Endothelial cell (in vitro differentiated cells): ENCODE data around the gene VTN. TPM values are rescaled to one million over a fixed set of nuclear protein-coding genes. Genes with fewer than 3 reads are reported as not detected.
"Not testable (repeated sequence)": the region's sequence is repeated elsewhere in the genome, so short reads cannot be mapped to it uniquely, and the experiment has no call there.

ENCODE experiments used
- DNase-seq: peaks from one replicate; pipeline ENCODE4 v3.0.0; 2021; ENCODE audit warnings: low spot score
- H3K27ac Mint-ChIP-seq: one replicate; pipeline ENCODE4 v1.8.0; 2021; ENCODE audit warnings: mixed read lengths, inconsistent platforms; ENCODE audit not compliant: unreplicated experiment
- H3K27me3 Mint-ChIP-seq: one replicate; pipeline ENCODE4 v1.8.0; 2021; ENCODE audit warnings: mild to moderate bottlenecking, moderate library complexity, mixed read lengths, inconsistent platforms; ENCODE audit not compliant: unreplicated experiment
- H3K36me3 Mint-ChIP-seq: one replicate; pipeline ENCODE4 v1.8.0; 2021; ENCODE audit warnings: mild to moderate bottlenecking, low read depth, mixed read lengths, inconsistent platforms; ENCODE audit not compliant: unreplicated experiment
- H3K4me1 Mint-ChIP-seq: one replicate; pipeline ENCODE4 v1.8.0; 2021; ENCODE audit warnings: mild to moderate bottlenecking, mixed read lengths, inconsistent platforms; ENCODE audit not compliant: unreplicated experiment
- H3K4me3 Mint-ChIP-seq: one replicate; pipeline ENCODE4 v1.8.0; 2021; ENCODE audit warnings: mild to moderate bottlenecking, mixed read lengths, inconsistent platforms; ENCODE audit not compliant: unreplicated experiment
- H3K9me3 Mint-ChIP-seq: one replicate; pipeline ENCODE4 v1.8.0; 2021; ENCODE audit warnings: mixed read lengths, inconsistent platforms; ENCODE audit not compliant: unreplicated experiment
- CTCF ChIP-seq: fragments of 200-600 bp; sonication (generic); IDR thresholded peaks from one replicate; pipeline ENCODE4 v1.5.0; 2021; ENCODE audit warnings: antibody characterized with exemption; ENCODE audit not compliant: unreplicated experiment
- total RNA-seq: library from RNA; stranded (reverse); fragmentation: NEBNext Ultra II Directional; extraction: Animal tissue kit (Norgen Biotek cat#: 25700); gene quantifications from one replicate; pipeline ENCODE4 v1.2.1, GENCODE V29; 2021; ENCODE audit not compliant: unreplicated experiment

Gene VTN
- total RNA-seq, 1 donor from 2014 or later, result not detected

- no peak overlapping the region for H3K27ac Mint-ChIP-seq
- no peak for TF ChIP-seq CTCF
- peaks cover 25% of the 10 kb centered on the region for H3K4me1 Mint-ChIP-seq
- no peaks in the 10 kb centered on the region for H3K9me3 Mint-ChIP-seq
- H3K27me3 Mint-ChIP-seq, result peaks cover 10% of the 10 kb centered on the region
- no peak overlapping the region for H3K4me3 Mint-ChIP-seq
- H3K36me3 Mint-ChIP-seq, result peaks cover 35% of the 10 kb centered on the region
- DNase-seq, result no peak
Observed at GRCh38 chr17:28341516-28341915, 28.6 kb downstream of the VTN start.

- no peak for DNase-seq
- peaks cover 30% of the 10 kb centered on the region for H3K4me1 Mint-ChIP-seq
- TF ChIP-seq CTCF, result no peak
- no peaks in the 10 kb centered on the region for H3K9me3 Mint-ChIP-seq
- peak overlapping the region; percentile 18 for H3K27ac Mint-ChIP-seq
- H3K27me3 Mint-ChIP-seq, result peaks cover 15% of the 10 kb centered on the region
- no peak overlapping the region for H3K4me3 Mint-ChIP-seq
- H3K36me3 Mint-ChIP-seq, result peaks cover 32% of the 10 kb centered on the region
Observed at GRCh38 chr17:28340374-28340773, 29.7 kb downstream of the VTN start.

- TF ChIP-seq CTCF, result no peak
- no peak overlapping the region for H3K4me3 Mint-ChIP-seq
- H3K4me1 Mint-ChIP-seq, result peaks cover 37% of the 10 kb centered on the region
- H3K27me3 Mint-ChIP-seq, result peaks cover 23% of the 10 kb centered on the region
- peak overlapping the region; percentile 70 for H3K27ac Mint-ChIP-seq
- no peak for DNase-seq
- no peaks in the 10 kb centered on the region for H3K9me3 Mint-ChIP-seq
- H3K36me3 Mint-ChIP-seq, result peaks cover 33% of the 10 kb centered on the region
Observed at GRCh38 chr17:28339431-28339830, 30.7 kb downstream of the VTN start.

- H3K27ac Mint-ChIP-seq, result peak overlapping the region; percentile 16
- peak overlapping the region; percentile 82 for H3K4me3 Mint-ChIP-seq
- H3K27me3 Mint-ChIP-seq, result peaks cover 24% of the 10 kb centered on the region
- DNase-seq, H3K9me3 Mint-ChIP-seq: not testable (repeated sequence)
- peaks cover 43% of the 10 kb centered on the region for H3K4me1 Mint-ChIP-seq
- peaks cover 33% of the 10 kb centered on the region for H3K36me3 Mint-ChIP-seq
Observed at GRCh38 chr17:28338769-28339212, 31.3 kb downstream of the VTN start.

- H3K4me3 Mint-ChIP-seq, result peak overlapping the region; percentile 82
- no peak for DNase-seq
- peaks cover 31% of the 10 kb centered on the region for H3K36me3 Mint-ChIP-seq
- TF ChIP-seq CTCF, result no peak
- H3K4me1 Mint-ChIP-seq, result peaks cover 49% of the 10 kb centered on the region
- H3K27ac Mint-ChIP-seq, result peak overlapping the region; percentile 16
- no peaks in the 10 kb centered on the region for H3K9me3 Mint-ChIP-seq
- peaks cover 24% of the 10 kb centered on the region for H3K27me3 Mint-ChIP-seq
Observed at GRCh38 chr17:28338056-28338768, 31.9 kb downstream of the VTN start.
